ENCODE data around the gene ISCA1.

GRCh38 chr9:86274821-86275643 lies 7.3 kb downstream of the ISCA1 start:
- TF ChIP-seq GATA2 (IDR thresholded peaks at IDR 0.05; ENCODE audit: low read depth, low read length) (no peak), GATA3 (IDR thresholded peaks at IDR 0.05; ENCODE audit: low read depth, low read length) (no peak)
